Astrocyte of the spinal cord (primary cell): Measurements from ENCODE around the gene MCM3.

Experiments
- DNase-seq: peaks from one replicate; pipeline ENCODE4 v3.0.0; 2011; ENCODE audit warnings: low read depth, low spot score
- H3K4me3 ChIP-seq: 2 replicates; pipeline ENCODE4 v1.5.1; 2011; ENCODE audit warnings: low read depth, mild to moderate bottlenecking, low read length, moderate library complexity
- in situ Hi-C: cut with HindIII; loops from 2 replicates; pipeline ENCODE4 v1.10.0; 2017; ENCODE audit warnings: low sequenced_read_pairs
- TF ChIP-seq, protein P1 (sequence below): IDR thresholded peaks from 2 replicates; pipeline ENCODE4 v1.5.1; 2012; ENCODE audit warnings: low read depth, mild to moderate bottlenecking, low read length, inconsistent platforms

MCM3 gene

DNA sequence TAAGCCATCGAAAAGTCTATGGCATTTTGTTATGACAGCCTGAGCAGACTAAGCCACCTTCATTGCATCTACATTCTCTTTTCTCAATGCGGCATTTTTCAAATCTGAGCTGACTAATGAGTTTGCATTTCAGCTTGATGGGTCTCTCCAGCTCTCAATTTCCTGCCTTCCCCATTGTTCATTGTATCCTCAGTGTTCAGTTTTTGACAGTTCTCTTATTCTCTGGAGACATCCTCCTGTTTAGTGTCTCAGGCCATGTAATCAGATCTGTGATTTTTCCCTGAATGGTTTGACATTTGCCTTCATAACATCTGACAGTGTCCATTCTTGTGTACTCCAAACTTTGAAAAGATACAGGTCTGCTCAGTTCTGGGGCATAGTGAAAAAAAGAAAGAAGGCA is 27.9 kb upstream of the MCM3 start:
- no peak for DNase-seq
- in situ Hi-C loops, result no loop called here
- H3K4me3 ChIP-seq, result no peak overlapping the region
- TF ChIP-seq, protein P1, sequence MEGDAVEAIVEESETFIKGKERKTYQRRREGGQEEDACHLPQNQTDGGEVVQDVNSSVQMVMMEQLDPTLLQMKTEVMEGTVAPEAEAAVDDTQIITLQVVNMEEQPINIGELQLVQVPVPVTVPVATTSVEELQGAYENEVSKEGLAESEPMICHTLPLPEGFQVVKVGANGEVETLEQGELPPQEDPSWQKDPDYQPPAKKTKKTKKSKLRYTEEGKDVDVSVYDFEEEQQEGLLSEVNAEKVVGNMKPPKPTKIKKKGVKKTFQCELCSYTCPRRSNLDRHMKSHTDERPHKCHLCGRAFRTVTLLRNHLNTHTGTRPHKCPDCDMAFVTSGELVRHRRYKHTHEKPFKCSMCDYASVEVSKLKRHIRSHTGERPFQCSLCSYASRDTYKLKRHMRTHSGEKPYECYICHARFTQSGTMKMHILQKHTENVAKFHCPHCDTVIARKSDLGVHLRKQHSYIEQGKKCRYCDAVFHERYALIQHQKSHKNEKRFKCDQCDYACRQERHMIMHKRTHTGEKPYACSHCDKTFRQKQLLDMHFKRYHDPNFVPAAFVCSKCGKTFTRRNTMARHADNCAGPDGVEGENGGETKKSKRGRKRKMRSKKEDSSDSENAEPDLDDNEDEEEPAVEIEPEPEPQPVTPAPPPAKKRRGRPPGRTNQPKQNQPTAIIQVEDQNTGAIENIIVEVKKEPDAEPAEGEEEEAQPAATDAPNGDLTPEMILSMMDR, result no peak

DNA sequence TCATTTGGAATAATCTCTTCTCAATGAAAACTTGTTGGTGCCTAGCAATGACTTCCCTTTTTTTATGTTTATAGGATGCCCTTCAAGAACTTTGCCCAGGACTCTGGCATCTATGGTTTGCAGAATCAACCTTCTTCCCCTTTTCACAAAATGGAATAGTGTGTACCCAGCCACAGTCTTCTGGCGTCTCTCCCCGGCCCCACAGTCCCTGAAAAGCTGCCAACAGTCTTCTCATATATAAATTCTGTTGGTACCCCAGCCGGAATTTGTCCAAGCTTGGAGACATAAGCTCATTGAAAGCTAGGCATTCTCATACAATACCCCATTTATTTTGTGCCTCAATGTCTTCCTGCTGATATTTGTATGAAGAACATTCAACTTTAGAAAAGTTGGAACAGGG is 26.4 kb upstream of the MCM3 start:
- no peak overlapping the region for H3K4me3 ChIP-seq
- in situ Hi-C loops, result no loop called here
- DNase-seq, result no peak

DNA sequence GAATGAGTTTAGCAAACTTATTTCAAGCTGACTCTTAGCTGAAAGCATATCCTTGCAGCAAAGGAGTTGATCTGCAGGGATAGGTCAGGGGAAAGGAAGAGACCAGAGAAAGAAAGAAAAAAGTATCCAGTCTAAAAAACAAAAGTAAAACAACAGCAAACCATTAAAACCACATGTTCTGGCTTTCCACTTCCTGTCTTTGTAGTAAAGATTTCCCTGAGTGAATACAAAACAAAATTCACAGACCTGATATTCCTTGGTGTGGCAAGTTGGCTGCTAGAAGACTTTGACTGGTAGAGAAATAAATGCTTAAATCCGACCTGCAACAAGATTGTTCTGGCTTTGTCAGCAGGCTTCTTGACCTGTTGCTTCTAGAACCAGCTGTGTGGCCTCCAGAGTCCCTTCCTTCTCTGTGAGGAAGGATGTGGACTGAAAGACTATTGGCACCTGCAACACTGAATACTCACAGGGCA is 23.4 kb upstream of the MCM3 start:
- in situ Hi-C loops, result no loop called here
- no peak overlapping the region for H3K4me3 ChIP-seq
- no peak for DNase-seq
- TF ChIP-seq, protein P1, result no peak

More for the DNA sequence above, 26.4 kb upstream of the MCM3 start:
- TF ChIP-seq, protein P1, result no peak

DNA sequence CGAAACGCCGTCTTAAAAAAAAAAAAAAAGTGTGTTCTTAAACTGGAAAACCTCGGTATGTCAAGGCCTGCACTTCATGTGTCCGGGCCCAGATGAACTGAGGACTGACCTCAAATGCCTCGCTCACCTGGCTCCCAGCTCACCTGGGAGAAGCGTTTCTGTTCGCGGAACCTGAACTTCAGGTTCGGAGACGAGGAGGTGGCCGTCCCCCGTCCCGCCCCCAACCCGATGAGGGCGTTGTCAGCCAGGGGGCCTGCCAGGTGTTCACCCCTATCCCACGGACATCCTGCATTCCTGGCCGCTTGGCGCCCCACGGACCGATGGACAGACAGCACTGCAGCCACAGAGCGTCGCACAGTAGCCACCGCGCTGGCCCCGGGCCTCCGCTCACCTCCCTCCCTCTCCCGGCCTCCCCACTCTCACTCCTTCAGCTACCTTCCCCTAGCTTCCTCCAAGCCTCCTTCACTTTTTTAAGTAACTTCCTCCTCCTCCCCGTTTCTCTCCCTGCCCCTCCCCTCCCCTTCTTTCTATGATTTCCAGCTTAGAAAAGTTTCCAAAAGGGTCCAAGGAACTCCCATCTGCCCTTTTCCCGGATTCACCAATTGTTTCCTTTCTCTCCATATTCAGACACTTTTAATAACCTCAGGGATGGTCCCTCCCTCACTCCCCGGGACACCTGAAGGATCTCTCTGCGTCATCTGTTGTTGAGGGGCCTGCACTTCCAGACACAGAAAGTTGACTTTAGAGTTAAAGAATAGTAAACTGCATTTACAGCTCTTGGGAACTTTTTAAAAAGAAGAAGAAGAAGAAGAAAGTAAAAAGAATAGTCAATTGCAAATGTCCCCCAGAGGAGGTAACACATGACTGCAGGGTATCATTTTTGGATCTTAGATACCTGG is 22.7 kb upstream of the MCM3 start:
- in situ Hi-C loops, result no loop called here
- TF ChIP-seq, protein P1, result no peak
- H3K4me3 ChIP-seq, result no peak overlapping the region
- no peak for DNase-seq

DNA sequence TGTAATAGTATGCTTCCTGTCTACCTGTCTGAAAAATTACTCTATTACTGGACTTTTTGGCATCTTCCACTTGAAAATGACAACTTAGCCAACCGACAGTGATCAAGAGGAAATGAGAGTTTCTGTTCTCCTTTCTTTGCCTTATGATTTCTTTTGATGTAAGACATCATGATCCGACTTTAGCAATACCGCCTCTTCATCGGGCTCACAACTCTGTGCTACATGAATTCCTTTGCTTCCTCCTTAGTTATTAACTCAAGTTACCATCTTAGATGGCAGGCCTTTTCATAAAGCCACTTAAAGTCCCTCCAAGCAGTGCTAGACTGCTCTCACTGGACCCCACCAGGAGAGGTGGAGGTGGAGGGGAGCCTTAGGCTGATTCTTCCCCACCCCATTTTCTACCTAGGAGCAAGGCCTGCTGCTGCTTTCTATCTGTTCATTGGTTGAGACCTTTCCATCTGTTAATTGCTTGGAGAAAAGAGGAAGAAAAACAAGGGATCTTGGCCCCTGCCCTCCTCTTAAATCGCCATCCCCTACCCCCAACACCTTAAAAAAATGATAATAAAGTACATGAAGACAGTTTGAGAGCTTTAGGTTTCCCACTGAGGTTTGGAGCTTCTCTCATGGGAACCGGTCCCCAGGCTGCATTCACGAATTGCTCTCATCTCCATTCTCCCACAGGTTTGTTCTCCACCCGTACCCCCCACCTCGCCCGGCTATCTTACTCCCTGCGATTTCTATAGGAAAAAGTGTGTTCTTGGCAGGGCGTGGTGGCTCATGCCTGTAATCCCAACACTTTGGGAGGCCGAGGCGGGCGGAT is 21.6 kb upstream of the MCM3 start:
- no peak overlapping the region for H3K4me3 ChIP-seq
- TF ChIP-seq, protein P1, result no peak
- DNase-seq, result no peak
- in situ Hi-C loops, result no loop called here

DNA sequence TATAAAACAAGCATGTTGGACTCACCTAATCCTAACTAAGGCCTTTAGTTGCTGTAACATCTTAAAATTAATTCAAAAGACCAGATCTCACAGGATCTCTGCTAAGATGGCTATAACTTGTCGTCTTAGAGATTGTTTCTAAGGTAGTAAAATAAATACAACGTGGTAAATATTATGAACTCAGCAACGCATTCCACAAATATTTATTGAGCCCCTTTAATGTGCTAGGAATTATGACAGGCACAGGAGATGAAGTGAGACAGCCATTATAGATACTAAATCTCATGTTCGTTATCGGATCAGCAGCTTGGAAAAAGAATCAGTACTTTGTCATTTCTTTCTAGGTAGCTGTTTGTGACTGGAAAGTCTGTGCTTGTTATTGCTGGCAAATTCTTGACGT is 20.9 kb upstream of the MCM3 start:
- TF ChIP-seq, protein P1, result no peak
- in situ Hi-C loops, result no loop called here
- no peak overlapping the region for H3K4me3 ChIP-seq
- DNase-seq, result no peak
